Gastroesophageal sphincter (tissue), 3 donors: ENCODE data around the gene PI4KA.

Experiments used
- CTCF ChIP-seq, 4 experiments: fragments of 200-600 bp in 2 of 4; fragments of 450-650 bp in 2 of 4; sonication (generic) in 1 of 4; IDR thresholded peaks; one replicate each; pipeline ENCODE4 v1.5.1; 2017 to 2019; ENCODE audit warnings: antibody characterized with exemption in 4 of 4, mild to moderate bottlenecking in 2 of 4, moderate library complexity in 2 of 4
- POLR2AphosphoS5 ChIP-seq: sonication (generic); formaldehyde crosslinking; IDR thresholded peaks from one replicate; pipeline ENCODE4 v1.6.1; 2017; ENCODE audit warnings: antibody characterized with exemption

- TF ChIP-seq POLR2AphosphoS5 (no peak), CTCF (IDR thresholded peaks at IDR 0.05) (peak in 2 of 4 experiments; percentile 27 to 46)
These were observed 116.7 kb downstream of the PI4KA start for GRCh38 chr22:20741634-20742581.
